ENCODE data around the gene PDCD1LG2. TPM values are rescaled to one million over a fixed set of nuclear protein-coding genes. Genes with fewer than 3 reads are reported as not detected.

Gene PDCD1LG2
- total and polyA plus RNA-seq, 3 donors from 2014 or later: 0.63 to 2.4 (median 0.81) TPM

DNA sequence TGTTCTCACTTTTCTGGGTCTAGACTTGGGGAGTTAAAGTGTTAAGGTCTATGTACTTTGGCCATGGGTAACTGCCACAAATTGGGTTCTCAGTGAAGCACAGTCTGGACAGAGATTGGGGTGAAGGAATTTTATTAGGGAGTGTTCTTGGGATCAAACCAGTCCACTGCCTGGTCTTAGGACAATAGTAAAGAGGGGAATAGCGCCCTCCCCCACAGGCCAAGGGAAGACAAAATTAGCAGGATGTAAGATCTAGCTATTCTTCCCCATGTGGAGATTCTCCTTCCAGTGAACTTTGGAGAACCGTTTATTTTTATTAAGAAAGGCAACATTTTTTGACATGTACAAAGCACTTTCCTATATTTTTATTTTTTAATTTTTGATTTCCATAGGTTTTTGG lies 100.2 kb downstream of the PDCD1LG2 start:
- Histone ChIP-seq H3K27ac (no peak overlapping the region), H3K27me3 (no peaks in the 10 kb centered on the region), H3K4me3 (no peak overlapping the region), H3K9me3 (no peaks in the 10 kb centered on the region), H3K36me3 (ENCODE audit: low read depth, missing control alignments) (no peaks in the 10 kb centered on the region), H3K4me1 (no peaks in the 10 kb centered on the region)
- no peak for DNase-seq
- intact Hi-C loops (cut with DNase I; ENCODE audit: low total_unique reads): no loop called here
- 52 to 70% methylated on average over 2 of the region's 2 CpGs for WGBS, 2 donors
- TF ChIP-seq, protein P1, sequence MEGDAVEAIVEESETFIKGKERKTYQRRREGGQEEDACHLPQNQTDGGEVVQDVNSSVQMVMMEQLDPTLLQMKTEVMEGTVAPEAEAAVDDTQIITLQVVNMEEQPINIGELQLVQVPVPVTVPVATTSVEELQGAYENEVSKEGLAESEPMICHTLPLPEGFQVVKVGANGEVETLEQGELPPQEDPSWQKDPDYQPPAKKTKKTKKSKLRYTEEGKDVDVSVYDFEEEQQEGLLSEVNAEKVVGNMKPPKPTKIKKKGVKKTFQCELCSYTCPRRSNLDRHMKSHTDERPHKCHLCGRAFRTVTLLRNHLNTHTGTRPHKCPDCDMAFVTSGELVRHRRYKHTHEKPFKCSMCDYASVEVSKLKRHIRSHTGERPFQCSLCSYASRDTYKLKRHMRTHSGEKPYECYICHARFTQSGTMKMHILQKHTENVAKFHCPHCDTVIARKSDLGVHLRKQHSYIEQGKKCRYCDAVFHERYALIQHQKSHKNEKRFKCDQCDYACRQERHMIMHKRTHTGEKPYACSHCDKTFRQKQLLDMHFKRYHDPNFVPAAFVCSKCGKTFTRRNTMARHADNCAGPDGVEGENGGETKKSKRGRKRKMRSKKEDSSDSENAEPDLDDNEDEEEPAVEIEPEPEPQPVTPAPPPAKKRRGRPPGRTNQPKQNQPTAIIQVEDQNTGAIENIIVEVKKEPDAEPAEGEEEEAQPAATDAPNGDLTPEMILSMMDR (IDR thresholded peaks at IDR 0.05): no peak
- no peak for TF ChIP-seq POLR2A (IDR thresholded peaks at IDR 0.05)

DNA sequence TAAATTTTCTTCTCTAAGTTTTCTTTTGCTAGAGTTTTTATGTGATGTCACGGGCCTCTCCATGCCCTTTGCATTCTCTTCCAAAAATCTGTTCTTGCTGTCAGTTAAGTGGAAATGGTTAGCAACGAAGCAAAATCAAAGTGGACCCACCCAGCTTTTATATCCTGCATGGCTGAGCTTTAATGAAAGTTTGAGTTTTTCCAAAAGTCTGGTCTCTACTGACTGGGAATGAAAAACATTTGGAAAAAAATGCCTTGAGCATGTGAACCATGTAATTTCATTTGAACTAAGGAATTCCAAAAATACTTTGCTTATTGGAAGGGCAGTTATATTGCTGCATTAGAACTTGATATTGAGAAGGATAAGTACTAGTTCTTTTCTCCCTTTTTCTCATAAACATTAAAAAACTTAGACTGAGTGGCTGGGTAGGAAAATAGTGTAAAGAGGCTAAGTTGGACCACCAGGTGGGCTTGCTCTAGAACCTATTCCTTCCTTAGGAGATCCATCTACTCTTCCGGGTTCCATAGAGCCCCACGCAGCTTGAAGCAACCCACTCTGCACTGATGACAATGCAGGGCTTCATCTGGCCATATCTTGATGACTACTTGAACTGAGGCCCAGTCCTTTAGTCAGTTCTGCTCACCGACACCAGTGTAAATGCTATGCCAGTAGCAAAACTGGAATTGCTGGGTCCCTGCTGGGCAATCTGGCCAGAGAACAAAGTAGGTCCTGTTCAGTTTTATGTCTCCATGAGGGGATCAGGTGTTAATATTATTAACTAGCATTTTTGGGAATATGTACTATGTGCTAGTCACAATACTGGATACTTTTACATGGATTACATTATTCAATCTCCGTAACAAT lies 101.2 kb downstream of the PDCD1LG2 start:
- Histone ChIP-seq H3K9me3 (no peaks in the 10 kb centered on the region), H3K4me1 (no peaks in the 10 kb centered on the region), H3K27me3 (no peaks in the 10 kb centered on the region), H3K27ac (no peak overlapping the region), H3K36me3 (ENCODE audit: low read depth, missing control alignments) (no peaks in the 10 kb centered on the region), H3K4me3 (no peak overlapping the region)
- no peak for DNase-seq
- intact Hi-C loops (cut with DNase I; ENCODE audit: low total_unique reads): no loop called here
- 68 to 76% methylated on average over 6 of the region's 6 CpGs for WGBS, 2 donors
- no peak for TF ChIP-seq POLR2A (IDR thresholded peaks at IDR 0.05)

DNA sequence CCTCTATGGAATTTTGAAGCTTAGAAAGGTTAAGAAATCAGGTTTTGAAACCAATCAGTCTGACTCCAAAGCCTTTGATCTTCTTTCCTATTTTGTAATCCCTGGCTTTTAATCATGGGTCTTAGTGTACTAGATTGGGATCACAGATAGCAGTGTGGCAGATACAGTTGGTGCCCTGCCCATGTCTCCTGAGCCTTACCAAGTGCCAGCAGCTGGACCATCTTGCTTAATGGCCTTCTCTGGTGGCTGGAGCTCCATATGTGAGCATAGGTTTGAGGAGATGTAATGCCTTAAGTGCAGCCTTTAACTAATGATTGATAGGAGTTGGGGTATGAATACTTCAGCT lies 101.8 kb downstream of the PDCD1LG2 start:
- TF ChIP-seq, protein P1 (IDR thresholded peaks at IDR 0.05): no peak
- TF ChIP-seq POLR2A (IDR thresholded peaks at IDR 0.05): no peak
- H3K27ac ChIP-seq: no peak overlapping the region
- no peak for DNase-seq
- H3K4me3 ChIP-seq: no peak overlapping the region
- intact Hi-C loops (cut with DNase I; ENCODE audit: low total_unique reads): no loop called here
- no peaks in the 10 kb centered on the region for H3K27me3 ChIP-seq
- no peaks in the 10 kb centered on the region for H3K4me1 ChIP-seq
- no peaks in the 10 kb centered on the region for H3K9me3 ChIP-seq
- H3K36me3 ChIP-seq (ENCODE audit: low read depth, missing control alignments): no peaks in the 10 kb centered on the region

DNA sequence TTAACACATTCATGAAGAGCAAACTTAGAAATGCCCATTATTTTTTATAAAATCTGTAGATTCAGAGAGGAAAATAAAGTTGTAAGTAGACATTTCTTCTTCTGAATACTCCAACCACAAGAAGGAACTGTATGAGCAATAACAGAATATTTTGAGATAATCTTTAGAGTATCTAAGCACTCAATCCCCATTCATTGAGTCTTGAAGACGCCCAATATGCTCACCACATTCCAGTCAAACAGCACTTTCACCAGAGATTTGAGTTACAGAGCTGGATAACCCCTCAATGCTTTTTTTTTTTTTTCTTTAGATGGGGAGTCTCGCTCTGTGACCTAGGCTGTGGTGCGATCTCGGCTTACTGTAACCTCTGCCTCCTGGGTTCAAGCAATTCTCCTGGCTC lies 103.9 kb downstream of the PDCD1LG2 start:
- H3K27me3 ChIP-seq: no peaks in the 10 kb centered on the region
- H3K36me3 ChIP-seq (ENCODE audit: low read depth, missing control alignments): no peaks in the 10 kb centered on the region
- TF ChIP-seq POLR2A (IDR thresholded peaks at IDR 0.05): no peak
- TF ChIP-seq, protein P1 (IDR thresholded peaks at IDR 0.05): no peak
- no peak overlapping the region for H3K27ac ChIP-seq
- WGBS, 2 donors: 97% methylated on average over 4 of the region's 4 CpGs
- H3K4me3 ChIP-seq: no peak overlapping the region
- DNase-seq: no peak
- no peaks in the 10 kb centered on the region for H3K4me1 ChIP-seq
- H3K9me3 ChIP-seq: no peaks in the 10 kb centered on the region
- intact Hi-C loops (cut with DNase I; ENCODE audit: low total_unique reads): no loop called here

DNA sequence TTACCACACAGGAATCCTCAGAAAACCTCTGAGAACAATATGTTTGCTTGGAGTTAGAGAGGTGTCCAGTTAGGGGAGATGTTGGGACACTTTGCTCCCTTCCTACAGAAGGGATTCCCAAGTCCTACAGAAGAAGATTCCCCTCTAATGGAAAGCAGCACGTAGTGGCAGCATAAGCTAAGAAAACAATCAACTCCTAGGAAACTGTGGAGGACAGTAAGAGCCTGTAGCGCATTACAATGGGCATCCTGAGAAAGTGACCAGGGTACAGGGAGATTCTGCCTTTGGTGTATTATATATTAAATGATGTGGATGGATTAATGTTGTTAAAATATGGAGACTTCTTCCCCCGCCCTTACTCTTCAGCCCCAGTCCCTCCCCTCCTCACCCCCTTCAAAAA lies 104.7 kb downstream of the PDCD1LG2 start:
- H3K36me3 ChIP-seq (ENCODE audit: low read depth, missing control alignments): no peaks in the 10 kb centered on the region
- WGBS, 2 donors: 88 to 89% methylated on average over 3 of the region's 3 CpGs
- TF ChIP-seq POLR2A (IDR thresholded peaks at IDR 0.05): no peak
- TF ChIP-seq, protein P1 (IDR thresholded peaks at IDR 0.05): no peak
- no peaks in the 10 kb centered on the region for H3K4me1 ChIP-seq
- H3K4me3 ChIP-seq: no peak overlapping the region
- no peak for DNase-seq
- no peak overlapping the region for H3K27ac ChIP-seq
- H3K27me3 ChIP-seq: no peaks in the 10 kb centered on the region
- H3K9me3 ChIP-seq: no peaks in the 10 kb centered on the region
- intact Hi-C loops (cut with DNase I; ENCODE audit: low total_unique reads): no loop called here
